GM21723 (cell line): ENCODE results near the gene PDIA3.
"Not testable (repeated sequence)": the region's sequence is repeated elsewhere in the genome, so short reads cannot be mapped to it uniquely, and the experiment has no call there.

Experiments
- ATAC-seq: cut with Tn5 transposase; IDR thresholded peaks from one replicate; pipeline ENCODE4 v1.9.1; 2021; ENCODE audit warnings: mild to moderate bottlenecking, moderate library complexity; ENCODE audit not compliant: unreplicated experiment

The PDIA3 gene

GRCh38 chr15:43808960-43809678, 62.9 kb downstream of the PDIA3 start:
- ATAC-seq: peak; percentile 70

GRCh38 chr15:43815064-43815463, 68.8 kb downstream of the PDIA3 start:
- ATAC-seq: not testable (repeated sequence)

GRCh38 chr15:43821505-43821904, 75.3 kb downstream of the PDIA3 start:
- ATAC-seq: no peak
